Panc1 (cell line): ENCODE results near the gene RPS2. TPM values are rescaled to one million over a fixed set of nuclear protein-coding genes. Genes with fewer than 3 reads are reported as not detected.

Source experiments
- ATAC-seq: fragments of 200-7000 bp; cut with Tn5 transposase; 2 replicates; pipeline ENCODE4 v1.9.1; 2020; ENCODE audit warnings: mild to moderate bottlenecking, moderate library complexity
- BruUV-seq: library from RNA; stranded (reverse); fragments of 400-500 nt; replicated peaks from 2 replicates; lab custom pipeline; 2021; lab: Mats Ljungman, UMichigan
- CTCF ChIA-PET: fragments of 300-600 bp; sonication (Branson Sonifier 250); formaldehyde crosslinking; loops from one replicate; lab custom pipeline; 2022; ENCODE audit warnings: antibody characterized with exemption; lab: Charles Lee
- POLR2A ChIA-PET: fragments of 300-600 bp; sonication (Branson Sonifier 250); formaldehyde crosslinking; loops from one replicate; lab custom pipeline; 2022; ENCODE audit warnings: antibody characterized with exemption; lab: Charles Lee
- DNase-seq: peaks from one replicate; pipeline ENCODE4 v3.0.0-alpha.2; 2010; ENCODE audit warnings: low read depth, low spot score
- H3K27ac ChIP-seq: 2 replicates; pipeline ENCODE4 v1.5.1; 2011; ENCODE audit warnings: mild to moderate bottlenecking, low read length, inconsistent platforms
- H3K27me3 ChIP-seq: fragments of 200-500 bp; sonication (Bioruptor generic); 2 replicates; pipeline ENCODE4 v1.6.0; 2014; ENCODE audit warnings: low read length, inconsistent platforms; ENCODE audit not compliant: control insufficient read depth, insufficient read depth
- H3K36me3 ChIP-seq: fragments of 200-500 bp; sonication (Bioruptor generic); 2 replicates; pipeline ENCODE4 v1.5.1; 2014; ENCODE audit warnings: inconsistent platforms, mild to moderate bottlenecking, low read length, moderate library complexity; ENCODE audit not compliant: control insufficient read depth, insufficient read depth
- H3K4me1 ChIP-seq: 2 replicates; pipeline ENCODE4 v1.5.1; 2011; ENCODE audit warnings: inconsistent platforms, mild to moderate bottlenecking, low read length, moderate library complexity; ENCODE audit not compliant: control insufficient read depth, insufficient read depth
- H3K4me3 ChIP-seq, 2 experiments: 2 replicates each; pipeline ENCODE4 v1.5.1; 2011 to 2012; ENCODE audit warnings: low read depth in 2 of 2, low read length in 2 of 2, mild to moderate bottlenecking in 2 of 2, inconsistent platforms in 1 of 2, moderate library complexity in 1 of 2
- H3K9me3 ChIP-seq: fragments of 200-500 bp; sonication (Bioruptor generic); 2 replicates; pipeline ENCODE4 v1.5.1; 2014; ENCODE audit warnings: low read depth, mild to moderate bottlenecking, inconsistent platforms, low read length, moderate library complexity; ENCODE audit not compliant: control insufficient read depth, insufficient read depth
- CTCF ChIP-seq: fragments of 450-650 bp; IDR thresholded peaks from 2 replicates; pipeline ENCODE4 v1.5.1; 2017; ENCODE audit warnings: mild to moderate bottlenecking
- POLR2AphosphoS5 ChIP-seq: IDR thresholded peaks from 2 replicates; pipeline ENCODE4 v1.6.1; 2012; ENCODE audit warnings: mild to moderate bottlenecking, low read depth, low read length, moderate library complexity
- REST ChIP-seq, 2 experiments: IDR thresholded peaks; 2 replicates each; pipeline ENCODE4 v1.6.1; 2011 to 2012; ENCODE audit warnings: low read depth in 2 of 2, control low read depth in 1 of 2, low read length in 1 of 2, mild to moderate bottlenecking in 1 of 2, moderate library complexity in 1 of 2; ENCODE audit not compliant: insufficient read depth in 1 of 2
- SIN3A ChIP-seq: IDR thresholded peaks from 2 replicates; pipeline ENCODE4 v1.6.1; 2012; ENCODE audit warnings: low read depth, mild to moderate bottlenecking, low read length, moderate library complexity, borderline replicate concordance; ENCODE audit not compliant: insufficient read depth
- TCF7L2 ChIP-seq: IDR thresholded peaks from 2 replicates; pipeline ENCODE4 v1.6.1; 2011; ENCODE audit warnings: mild to moderate bottlenecking, low read depth, low read length, inconsistent platforms
- in situ Hi-C: cut with HindIII; loops from 2 replicates; pipeline ENCODE4 v1.10.0; 2016; ENCODE audit warnings: low sequenced_read_pairs, low pct_unique_long_range_greater_than_20kb
- intact Hi-C: fragments of 100-400 bp; cut with micrococcal nuclease; formaldehyde crosslinking; loops from one replicate; pipeline ENCODE4 v1.10.0; 2022; ENCODE audit not compliant: unreplicated experiment
- total RNA-seq: library from RNA; stranded (reverse); gene quantifications from one replicate; pipeline ENCODE4 v1.2.1, GENCODE V29; 2021; ENCODE audit not compliant: unreplicated experiment

RPS2 gene
- total RNA-seq, 1 experiment from 2014 or later = 2,794 TPM

- in situ Hi-C loops = no loop called here
- Histone ChIP-seq H3K4me3 (no peak overlapping the region), H3K4me1 (no peaks in the 10 kb centered on the region; the same call in 1 of the 2 replicates), H3K9me3 (no peaks in the 10 kb centered on the region), H3K36me3 (peaks cover 6% of the 10 kb centered on the region; the same call in 1 of the 2 replicates), H3K27me3 (no peaks in the 10 kb centered on the region), H3K27ac (no peak overlapping the region)
- POLR2A ChIA-PET = no interaction called here
- DNase-seq (no peak), ATAC-seq (no peak)
- TF ChIP-seq CTCF (no peak), SIN3A (no peak), TCF7L2 (no peak), POLR2AphosphoS5 (no peak), REST (IDR thresholded peaks at IDR 0.05; ENCODE audit: insufficient read depth in 1 of 2, low read depth in 2 of 2, low read length in 1 of 2) (no peak)
- CTCF ChIA-PET = no interaction called here
- BruUV-seq = no TSS peak
- intact Hi-C loops = no loop called here
Observed at GRCh38 chr16:1998360-1998835, 33.8 kb upstream of the RPS2 start.

GRCh38 chr16:1997494-1998359 is 33.1 kb upstream of the RPS2 start:
- POLR2A ChIA-PET = no interaction called here
- H3K9me3 ChIP-seq = no peaks in the 10 kb centered on the region
- peaks cover 6% of the 10 kb centered on the region; the same call in 1 of the 2 replicates for H3K36me3 ChIP-seq
- TSS peak; percentile 61 for BruUV-seq
- ATAC-seq (no peak), DNase-seq (no peak)
- H3K27ac ChIP-seq = no peak overlapping the region
- no peak overlapping the region for H3K4me3 ChIP-seq
- no peaks in the 10 kb centered on the region; the same call in 1 of the 2 replicates for H3K4me1 ChIP-seq
- TF ChIP-seq CTCF (no peak), SIN3A (no peak), REST (IDR thresholded peaks at IDR 0.05; ENCODE audit: insufficient read depth in 1 of 2, low read depth in 2 of 2, low read length in 1 of 2) (no peak), TCF7L2 (no peak), POLR2AphosphoS5 (no peak)
- in situ Hi-C loops = no loop called here
- intact Hi-C loops = no loop called here
- CTCF ChIA-PET = no interaction called here
- H3K27me3 ChIP-seq = no peaks in the 10 kb centered on the region
